Stimulated activated CD4-positive, alpha-beta T cell treated with anti-CD3 and anti-CD28 coated beads, TNF-alpha, amount 100 ng/mL, for 1 hour (primary cell): ENCODE results near the gene ADD1.

Experiments used
- DNase-seq, 3 donors: peaks; one replicate each; pipeline ENCODE4 v3.0.0-alpha.2; 2020; ENCODE audit warnings: low read depth in 3 of 3, low spot score in 1 of 3

The ADD1 gene

GRCh38 chr4:2833671-2834000, 10.0 kb upstream of the ADD1 start:
- DNase-seq, result no peak

GRCh38 chr4:2834001-2834921, 9.4 kb upstream of the ADD1 start:
- no peak for DNase-seq

GRCh38 chr4:2835978-2836377, 7.7 kb upstream of the ADD1 start:
- DNase-seq, result no peak

GRCh38 chr4:2836391-2836859, 7.2 kb upstream of the ADD1 start:
- DNase-seq, result no peak

GRCh38 chr4:2837110-2837903, 6.3 kb upstream of the ADD1 start:
- DNase-seq, result no peak

- DNase-seq, result peak; percentile 39 to 58 (median 41)
Observed at GRCh38 chr4:2837904-2838496, 5.6 kb upstream of the ADD1 start.

GRCh38 chr4:2839060-2839459, 4.6 kb upstream of the ADD1 start:
- DNase-seq, result no peak

GRCh38 chr4:2842687-2843262, 869 bp upstream of the ADD1 start:
- no peak for DNase-seq

- DNase-seq, result no peak
Observed at GRCh38 chr4:2843941-2844584, 419 bp downstream of the ADD1 start.

GRCh38 chr4:2846172-2846571, 2.5 kb downstream of the ADD1 start:
- no peak for DNase-seq

GRCh38 chr4:2847302-2847871, 3.7 kb downstream of the ADD1 start:
- no peak for DNase-seq

- no peak for DNase-seq
Observed at GRCh38 chr4:2848449-2848848, 4.8 kb downstream of the ADD1 start.

- no peak for DNase-seq
Observed at GRCh38 chr4:2849267-2850152, 5.9 kb downstream of the ADD1 start.

- no peak for DNase-seq
Observed at GRCh38 chr4:2850966-2851798, 7.5 kb downstream of the ADD1 start.

- DNase-seq, result no peak
Observed at GRCh38 chr4:2852481-2852921, 8.9 kb downstream of the ADD1 start.

GRCh38 chr4:2855584-2855983, 11.9 kb downstream of the ADD1 start:
- DNase-seq, result no peak

- DNase-seq, result no peak
Observed at GRCh38 chr4:2856266-2856665, 12.6 kb downstream of the ADD1 start.

- DNase-seq, result no peak
Observed at GRCh38 chr4:2857349-2857927, 13.8 kb downstream of the ADD1 start.
